ENCODE measurements around the gene PIEZO1. TPM values are rescaled to one million over a fixed set of nuclear protein-coding genes. Genes with fewer than 3 reads are reported as not detected.
A peak's percentile ranks its signal among the peaks of the same experiment; 100 is the strongest.

The PIEZO1 gene
- total RNA-seq, 1 experiment from 2014 or later: 391 TPM

DNA sequence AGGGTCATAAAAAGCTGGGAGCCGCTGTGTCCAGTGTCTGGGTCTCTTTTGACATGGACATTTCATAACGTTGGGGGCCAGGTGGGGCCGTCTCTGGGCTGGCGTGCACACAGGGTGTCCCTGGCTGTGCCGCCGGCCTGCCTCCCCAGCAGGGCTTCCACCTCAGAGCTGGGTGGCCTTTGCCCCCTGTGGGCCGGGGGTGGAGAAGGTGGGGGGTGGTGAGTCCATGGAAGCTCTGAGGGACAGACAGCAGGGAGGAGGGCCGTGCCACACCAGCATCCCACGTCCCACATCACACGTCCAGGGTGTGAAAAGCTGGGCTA, 97.8 kb downstream of the PIEZO1 start:
- TF ChIP-seq EZH2 (IDR thresholded peaks at IDR 0.05; ENCODE audit: low read depth) (no peak), CTCF (conservative IDR thresholded peaks at IDR 0.05) (no peak)
- Histone ChIP-seq H4K20me1 (ENCODE audit: insufficient read depth) (no peaks in the 10 kb centered on the region), H3F3A (ENCODE audit: insufficient read depth, low read depth) (peaks cover 16% of the 10 kb centered on the region; the same call in 1 of the 2 replicates), H3K4me3 (no peak overlapping the region), H3K4me1 (replicated peaks; ENCODE audit: insufficient read depth) (peaks cover 20% of the 10 kb centered on the region), H3K27ac (no peak overlapping the region), H3K4me2 (no peak overlapping the region), H3K9me2 (ENCODE audit: insufficient read depth) (no peaks in the 10 kb centered on the region), H2AFZ (no peak overlapping the region), H3K27me3 (ENCODE audit: insufficient read depth, low read depth) (no peaks in the 10 kb centered on the region), H3K79me2 (ENCODE audit: low read depth) (no peaks in the 10 kb centered on the region), H3K36me3 (ENCODE audit: low read depth) (no peaks in the 10 kb centered on the region), H3K9me3 (ENCODE audit: insufficient read depth, low read depth) (no peaks in the 10 kb centered on the region)
- BruUV-seq (replicated peaks): no TSS peak
- intact Hi-C loops (cut with micrococcal nuclease; ENCODE audit: unreplicated experiment): loop anchor here (5.0 to 10.0 kb wide), 2 partner anchors 125 to 232 kb away; partner anchors contain the start of genes APRT and ZFPM1
- ChIA-PET CTCF (interaction anchor here (0.6 to 1.2 kb wide), 2 partner anchors 22 to 50 kb away, joined by 8 to 9 read pairs; no protein-coding TSS in a partner anchor), POLR2A (ENCODE audit: unreplicated experiment) (no interaction called here)
- no peak for DNase-seq

GRCh38 chr16:88686439-88687253, 98.4 kb downstream of the PIEZO1 start, which contains the start of gene SNAI3:
TSS of gene SNAI3 (minus strand) at chr16:88686507. CDS start at chr16:88686406, 101 bp downstream.
- TF ChIP-seq CTCF (conservative IDR thresholded peaks at IDR 0.05) (no peak), EZH2 (IDR thresholded peaks at IDR 0.05; ENCODE audit: low read depth) (no peak)
- Histone ChIP-seq H3F3A (ENCODE audit: insufficient read depth, low read depth) (peaks cover 16% of the 10 kb centered on the region; the same call in 1 of the 2 replicates), H4K20me1 (ENCODE audit: insufficient read depth) (no peaks in the 10 kb centered on the region), H3K27ac (no peak within 1 kb of the TSS), H3K4me1 (replicated peaks; ENCODE audit: insufficient read depth) (peaks cover 20% of the 10 kb centered on the region), H3K4me3 (peak within 1 kb of the TSS; percentile 88), H3K79me2 (ENCODE audit: low read depth) (no peaks in the 10 kb centered on the region), H2AFZ (peak within 1 kb of the TSS; percentile 92), H3K9me3 (ENCODE audit: insufficient read depth, low read depth) (no peaks in the 10 kb centered on the region), H3K27me3 (ENCODE audit: insufficient read depth, low read depth) (no peaks in the 10 kb centered on the region), H3K4me2 (peak within 1 kb of the TSS; percentile 90), H3K36me3 (ENCODE audit: low read depth) (no peaks in the 10 kb centered on the region), H3K9me2 (ENCODE audit: insufficient read depth) (no peaks in the 10 kb centered on the region)
- ChIA-PET POLR2A (ENCODE audit: unreplicated experiment) (no interaction called here), CTCF (no interaction called here)
- peak; percentile 64 to 94 for DNase-seq
- no TSS peak for BruUV-seq (replicated peaks)
- intact Hi-C loops (cut with micrococcal nuclease; ENCODE audit: unreplicated experiment): loop anchor here (5.0 to 10.0 kb wide), 2 partner anchors 126 to 232 kb away; partner anchors contain the start of genes APRT and ZFPM1

- POLR2A ChIA-PET (ENCODE audit: unreplicated experiment): no interaction called here
- no TSS peak for BruUV-seq (replicated peaks)
- no peak for TF ChIP-seq EZH2 (IDR thresholded peaks at IDR 0.05; ENCODE audit: low read depth)
- TF ChIP-seq CTCF (conservative IDR thresholded peaks at IDR 0.05): no peak
- Histone ChIP-seq H3K79me2 (ENCODE audit: low read depth) (no peaks in the 10 kb centered on the region), H3K4me1 (replicated peaks; ENCODE audit: insufficient read depth) (peaks cover 20% of the 10 kb centered on the region), H3K9me2 (ENCODE audit: insufficient read depth) (no peaks in the 10 kb centered on the region), H3K4me3 (peak overlapping the region; percentile 88), H4K20me1 (ENCODE audit: insufficient read depth) (no peaks in the 10 kb centered on the region), H3K9me3 (ENCODE audit: insufficient read depth, low read depth) (no peaks in the 10 kb centered on the region), H3K36me3 (ENCODE audit: low read depth) (no peaks in the 10 kb centered on the region), H3K27ac (no peak overlapping the region), H3K4me2 (peak overlapping the region; percentile 90), H2AFZ (peak overlapping the region; percentile 92), H3K27me3 (ENCODE audit: insufficient read depth, low read depth) (no peaks in the 10 kb centered on the region), H3F3A (ENCODE audit: insufficient read depth, low read depth) (peaks cover 16% of the 10 kb centered on the region; the same call in 1 of the 2 replicates)
- CTCF ChIA-PET: no interaction called here
- intact Hi-C loops (cut with micrococcal nuclease; ENCODE audit: unreplicated experiment): loop anchor here (5.0 to 10.0 kb wide), 2 partner anchors 126 to 231 kb away; partner anchors contain the start of genes APRT and ZFPM1
- peak; percentile 39 to 65 for DNase-seq
Observed at GRCh38 chr16:88686062-88686438, 99.0 kb downstream of the PIEZO1 start.

Measured in PC-9 (cell line).